PFSK-1 (cell line): ENCODE measurements around the gene ACE.

Source experiments
- FOXP2 ChIP-seq: optimal IDR thresholded peaks from 2 replicates; pipeline ENCODE3; 2011; ENCODE audit warnings: borderline replicate concordance, control low read depth, inconsistent platforms; ENCODE audit not compliant: insufficient read depth; ENCODE audit errors: extremely low read length, extremely low read depth
- POLR2AphosphoS5 ChIP-seq: IDR thresholded peaks from 2 replicates; pipeline ENCODE4 v1.6.1; 2012; ENCODE audit warnings: low read depth, mild to moderate bottlenecking, control low read depth, low read length, moderate library complexity
- SIN3A ChIP-seq: IDR thresholded peaks from 2 replicates; pipeline ENCODE4 v1.6.1; 2012; ENCODE audit warnings: mild to moderate bottlenecking, low read length, moderate library complexity, borderline replicate concordance; ENCODE audit not compliant: insufficient read depth
- TAF1 ChIP-seq: IDR thresholded peaks from 2 replicates; pipeline ENCODE4 v1.6.1; 2012; ENCODE audit warnings: low read length, control low read depth, borderline replicate concordance; ENCODE audit not compliant: insufficient read depth
- TF ChIP-seq, protein P1 (sequence below), 2 experiments: IDR thresholded peaks; 2 replicates each; pipeline versions ENCODE4 v1.6.1 to v1.8.0; 2011 to 2012; ENCODE audit warnings: low read depth in 2 of 2, low read length in 2 of 2, control low read depth in 1 of 2, inconsistent platforms in 1 of 2, mild to moderate bottlenecking in 1 of 2, moderate library complexity in 1 of 2; ENCODE audit not compliant: insufficient read depth in 1 of 2

The ACE gene

DNA sequence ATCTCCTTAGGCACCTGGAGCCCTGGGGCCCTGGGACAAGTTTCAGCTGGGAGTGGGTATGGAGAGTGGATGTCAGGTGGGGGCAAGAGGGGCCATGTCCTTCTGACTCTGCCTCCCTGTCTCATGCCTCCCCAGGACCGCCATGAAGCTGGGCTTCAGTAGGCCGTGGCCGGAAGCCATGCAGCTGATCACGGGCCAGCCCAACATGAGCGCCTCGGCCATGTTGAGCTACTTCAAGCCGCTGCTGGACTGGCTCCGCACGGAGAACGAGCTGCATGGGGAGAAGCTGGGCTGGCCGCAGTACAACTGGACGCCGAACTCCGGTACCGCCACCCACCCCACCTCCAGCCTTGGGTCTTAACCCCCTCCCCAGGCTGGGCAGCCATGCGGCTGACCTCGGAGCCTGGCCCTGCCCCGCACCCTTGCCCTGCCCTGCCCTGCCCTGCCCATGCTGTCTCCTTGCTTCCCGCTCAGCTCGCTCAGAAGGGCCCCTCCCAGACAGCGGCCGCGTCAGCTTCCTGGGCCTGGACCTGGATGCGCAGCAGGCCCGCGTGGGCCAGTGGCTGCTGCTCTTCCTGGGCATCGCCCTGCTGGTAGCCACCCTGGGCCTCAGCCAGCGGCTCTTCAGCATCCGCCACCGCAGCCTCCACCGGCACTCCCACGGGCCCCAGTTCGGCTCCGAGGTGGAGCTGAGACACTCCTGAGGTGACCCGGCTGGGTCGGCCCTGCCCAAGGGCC lies 20.0 kb downstream of the ACE start:
- no peak for TF ChIP-seq TAF1
- TF ChIP-seq POLR2AphosphoS5, result no peak
- TF ChIP-seq, protein P1, sequence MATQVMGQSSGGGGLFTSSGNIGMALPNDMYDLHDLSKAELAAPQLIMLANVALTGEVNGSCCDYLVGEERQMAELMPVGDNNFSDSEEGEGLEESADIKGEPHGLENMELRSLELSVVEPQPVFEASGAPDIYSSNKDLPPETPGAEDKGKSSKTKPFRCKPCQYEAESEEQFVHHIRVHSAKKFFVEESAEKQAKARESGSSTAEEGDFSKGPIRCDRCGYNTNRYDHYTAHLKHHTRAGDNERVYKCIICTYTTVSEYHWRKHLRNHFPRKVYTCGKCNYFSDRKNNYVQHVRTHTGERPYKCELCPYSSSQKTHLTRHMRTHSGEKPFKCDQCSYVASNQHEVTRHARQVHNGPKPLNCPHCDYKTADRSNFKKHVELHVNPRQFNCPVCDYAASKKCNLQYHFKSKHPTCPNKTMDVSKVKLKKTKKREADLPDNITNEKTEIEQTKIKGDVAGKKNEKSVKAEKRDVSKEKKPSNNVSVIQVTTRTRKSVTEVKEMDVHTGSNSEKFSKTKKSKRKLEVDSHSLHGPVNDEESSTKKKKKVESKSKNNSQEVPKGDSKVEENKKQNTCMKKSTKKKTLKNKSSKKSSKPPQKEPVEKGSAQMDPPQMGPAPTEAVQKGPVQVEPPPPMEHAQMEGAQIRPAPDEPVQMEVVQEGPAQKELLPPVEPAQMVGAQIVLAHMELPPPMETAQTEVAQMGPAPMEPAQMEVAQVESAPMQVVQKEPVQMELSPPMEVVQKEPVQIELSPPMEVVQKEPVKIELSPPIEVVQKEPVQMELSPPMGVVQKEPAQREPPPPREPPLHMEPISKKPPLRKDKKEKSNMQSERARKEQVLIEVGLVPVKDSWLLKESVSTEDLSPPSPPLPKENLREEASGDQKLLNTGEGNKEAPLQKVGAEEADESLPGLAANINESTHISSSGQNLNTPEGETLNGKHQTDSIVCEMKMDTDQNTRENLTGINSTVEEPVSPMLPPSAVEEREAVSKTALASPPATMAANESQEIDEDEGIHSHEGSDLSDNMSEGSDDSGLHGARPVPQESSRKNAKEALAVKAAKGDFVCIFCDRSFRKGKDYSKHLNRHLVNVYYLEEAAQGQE (IDR thresholded peaks at IDR 0.05; ENCODE audit: insufficient read depth in 1 of 2, low read depth in 2 of 2, low read length in 2 of 2), result no peak
- TF ChIP-seq FOXP2, result no peak
- TF ChIP-seq SIN3A, result no peak

DNA sequence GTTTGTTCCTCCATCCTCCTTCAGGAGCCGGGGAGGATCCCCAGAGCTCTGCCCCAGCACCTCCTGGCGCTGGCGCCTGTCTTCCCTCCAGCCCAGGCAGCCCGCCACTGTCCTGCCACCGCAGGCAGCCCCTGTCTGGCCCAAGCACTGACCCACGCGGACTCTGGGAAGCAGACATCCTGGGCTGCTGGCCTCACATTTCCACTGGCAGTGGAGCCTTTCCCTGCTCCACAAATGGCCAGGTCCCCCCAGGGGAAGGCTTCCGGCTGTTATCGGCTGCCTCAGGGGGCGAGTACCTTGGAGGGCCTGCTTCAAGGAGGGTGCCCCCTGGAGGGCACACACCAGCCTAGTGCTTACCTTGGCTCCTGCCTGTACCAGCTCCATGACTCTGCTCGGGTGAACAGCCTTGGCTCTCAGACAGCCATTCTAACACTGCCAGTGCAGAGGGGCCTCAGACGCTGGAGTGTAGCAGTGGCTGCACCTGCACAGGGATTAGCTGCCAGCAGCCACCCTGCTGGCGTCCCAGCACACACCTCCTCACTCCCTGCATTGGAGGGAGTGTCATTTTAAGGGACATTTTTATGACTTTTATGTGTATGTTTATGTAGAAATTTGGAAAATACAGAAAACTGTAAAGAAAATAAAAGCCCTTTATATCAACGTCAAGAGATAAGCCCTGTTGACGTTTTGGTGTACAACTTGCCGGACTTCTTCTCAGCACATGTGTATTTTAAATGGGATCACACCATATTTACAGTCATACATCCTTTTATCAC lies 21.0 kb downstream of the ACE start:
- TF ChIP-seq TAF1 (no peak), POLR2AphosphoS5 (no peak), FOXP2 (no peak), SIN3A (no peak)
- TF ChIP-seq, protein P1 (IDR thresholded peaks at IDR 0.05; ENCODE audit: insufficient read depth in 1 of 2, low read depth in 2 of 2, low read length in 2 of 2), result no peak

DNA sequence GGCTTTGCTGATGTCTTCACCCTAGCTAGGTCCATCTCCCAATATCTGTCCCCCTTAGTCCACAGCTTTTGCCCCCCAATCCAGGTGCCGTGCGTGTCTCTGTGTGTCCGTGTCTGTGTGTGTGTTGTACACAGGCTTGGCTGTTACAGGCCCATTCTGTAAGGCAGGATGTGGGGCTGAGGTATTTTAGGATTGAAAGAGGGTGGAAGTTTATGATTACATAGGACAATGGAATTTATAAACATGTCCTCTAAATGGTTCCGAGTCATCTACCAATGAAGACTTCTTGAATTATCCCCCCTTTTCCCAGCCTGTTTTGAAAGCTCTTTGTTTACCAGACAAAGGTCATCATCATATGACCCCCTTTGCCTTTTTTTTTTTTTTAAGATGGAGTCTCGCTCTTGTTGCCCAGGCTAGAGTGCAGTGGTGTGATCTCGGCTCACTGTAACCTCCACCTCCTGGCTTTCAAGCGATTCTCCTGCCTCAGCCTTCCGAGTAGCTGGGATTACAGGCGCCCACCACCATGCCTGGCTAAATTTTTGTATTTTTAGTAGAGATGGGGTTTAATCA lies 21.9 kb downstream of the ACE start:
- TF ChIP-seq, protein P1 (IDR thresholded peaks at IDR 0.05; ENCODE audit: insufficient read depth in 1 of 2, low read depth in 2 of 2, low read length in 2 of 2), result no peak
- no peak for TF ChIP-seq TAF1
- no peak for TF ChIP-seq FOXP2

DNA sequence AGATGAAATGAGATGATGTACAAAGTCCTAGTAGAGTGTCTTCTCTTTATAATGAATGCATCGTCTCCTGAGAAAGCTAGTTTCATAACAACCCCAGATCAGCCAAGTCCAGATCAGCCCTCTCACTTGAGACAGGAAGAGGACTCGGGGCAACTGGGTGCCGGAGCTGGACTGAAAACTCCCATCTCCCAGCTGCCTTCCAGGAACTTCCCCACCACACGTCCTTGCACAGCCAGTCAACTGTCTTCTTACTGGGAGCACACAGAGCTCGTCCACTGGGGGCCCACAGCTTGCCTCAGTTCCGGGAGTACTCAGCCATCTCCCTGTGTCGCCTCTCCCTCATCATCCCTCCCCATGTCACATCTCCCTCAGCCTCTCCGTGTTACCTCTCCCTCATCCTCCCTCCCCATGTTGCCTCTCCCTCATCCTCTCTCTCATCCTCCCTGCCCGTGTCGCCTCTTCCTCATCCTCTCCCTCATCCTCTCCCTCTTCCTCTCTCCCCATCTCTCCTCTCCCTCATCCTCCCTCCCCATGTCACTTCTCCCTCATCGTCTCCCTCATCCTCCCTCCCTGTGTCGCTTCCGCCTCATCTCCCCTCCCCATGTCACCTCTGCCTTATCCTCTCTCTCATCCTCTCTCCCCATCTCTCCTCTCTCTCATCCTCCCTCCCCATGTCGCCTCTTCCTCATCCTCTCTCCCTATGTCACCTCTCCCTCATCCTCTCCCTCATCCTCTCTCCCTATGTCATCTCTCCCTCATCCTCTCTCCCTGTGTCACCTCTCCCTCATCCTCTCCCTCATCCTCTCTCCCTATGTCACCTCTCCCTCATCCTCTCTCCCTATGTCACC lies 23.9 kb downstream of the ACE start:
- TF ChIP-seq FOXP2 (no peak), POLR2AphosphoS5 (no peak), TAF1 (no peak), SIN3A (no peak)
- TF ChIP-seq, protein P1 (IDR thresholded peaks at IDR 0.05; ENCODE audit: insufficient read depth in 1 of 2, low read depth in 2 of 2, low read length in 2 of 2), result no peak
